Memory B cell (primary cell): ENCODE measurements around the gene FAM3C.

Source experiments
- ATAC-seq: fragments of 150-1000 bp; cut with Tn5 transposase; 2 replicates; pipeline ENCODE4 v1.10.0; 2021; ENCODE audit warnings: low read depth, mild to moderate bottlenecking, moderate library complexity
- DNase-seq, 2 donors: peaks; one replicate each; pipeline ENCODE4 v3.0.0; 2022; ENCODE audit warnings: low spot score in 2 of 2
- H3K27ac Mint-ChIP-seq: one replicate; pipeline ENCODE4 v1.8.0; 2022; ENCODE audit warnings: mild to moderate bottlenecking, moderate library complexity, mixed read lengths
- H3K27me3 Mint-ChIP-seq: one replicate; pipeline ENCODE4 v1.8.0; 2022; ENCODE audit warnings: mixed read lengths
- H3K36me3 Mint-ChIP-seq: one replicate; pipeline ENCODE4 v1.8.0; 2022; ENCODE audit warnings: mild to moderate bottlenecking, mixed read lengths
- H3K4me1 Mint-ChIP-seq: one replicate; pipeline ENCODE4 v1.8.0; 2022; ENCODE audit warnings: mixed read lengths
- H3K4me3 Mint-ChIP-seq: one replicate; pipeline ENCODE4 v1.8.0; 2022; ENCODE audit warnings: mild to moderate bottlenecking, moderate library complexity, mixed read lengths
- H3K9me3 Mint-ChIP-seq: one replicate; pipeline ENCODE4 v1.8.0; 2022; ENCODE audit warnings: mixed read lengths

The FAM3C gene

DNA sequence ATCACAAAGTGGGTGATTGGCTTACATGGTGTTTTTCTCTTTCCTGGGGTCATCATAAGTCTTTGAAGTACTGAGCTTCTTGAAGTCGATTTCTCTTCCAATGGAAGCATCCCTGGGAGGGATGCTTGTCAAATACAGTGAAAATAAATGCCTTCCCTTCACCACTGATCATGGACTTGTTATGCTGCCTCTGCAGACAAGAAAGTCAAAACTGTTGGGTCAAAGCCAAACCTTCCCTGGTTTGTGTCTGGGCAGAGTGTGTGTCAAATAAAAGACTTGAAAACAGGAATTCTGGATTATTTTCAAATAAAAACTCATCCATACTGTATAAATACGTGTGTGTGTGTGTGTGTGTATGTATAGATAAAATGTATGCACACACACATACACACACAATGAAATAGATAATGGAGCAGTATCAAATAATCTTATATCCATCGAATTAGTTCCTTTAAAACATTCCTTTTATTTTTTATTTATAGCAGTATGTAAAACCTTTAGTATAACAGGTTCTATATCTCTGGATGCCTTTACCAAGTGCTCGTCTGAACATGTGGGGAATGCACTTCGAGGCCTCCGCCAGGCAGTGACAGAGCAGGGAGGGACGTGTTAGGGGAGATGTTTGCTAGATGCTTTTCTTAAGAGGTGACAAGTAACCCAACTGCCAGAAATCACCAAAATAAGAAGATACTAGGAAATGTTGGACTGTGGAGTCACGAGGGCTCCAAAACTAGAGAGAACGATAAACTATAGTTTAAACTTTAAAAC, 94.5 kb downstream of the FAM3C start:
- Mint-ChIP-seq H3K4me1 (peaks cover 27% of the 10 kb centered on the region), H3K27me3 (no peaks in the 10 kb centered on the region), H3K9me3 (peaks cover 2% of the 10 kb centered on the region), H3K27ac (peak overlapping the region; percentile 72), H3K4me3 (peak overlapping the region; percentile 16), H3K36me3 (peaks cover 27% of the 10 kb centered on the region)
- DNase-seq (no peak), ATAC-seq (no peak)

- H3K27ac Mint-ChIP-seq, result peak overlapping the region; percentile 72
Observed at GRCh38 chr7:121300685-121301420, 95.3 kb downstream of the FAM3C start.

More at GRCh38 chr7:121300685-121301420, 95.3 kb downstream of the FAM3C start:
- H3K4me1 Mint-ChIP-seq, result peaks cover 22% of the 10 kb centered on the region
- no peaks in the 10 kb centered on the region for H3K27me3 Mint-ChIP-seq
- peaks cover 2% of the 10 kb centered on the region for H3K9me3 Mint-ChIP-seq
- no peak for DNase-seq
- H3K36me3 Mint-ChIP-seq, result peaks cover 23% of the 10 kb centered on the region
- no peak overlapping the region for H3K4me3 Mint-ChIP-seq
- ATAC-seq, result no peak
